B cell (primary cell): ENCODE data around the gene GNB5. TPM values are rescaled to one million over a fixed set of nuclear protein-coding genes. Genes with fewer than 3 reads are reported as not detected.

Source experiments
- ATAC-seq: fragments of 200-7000 bp; cut with Tn5 transposase; one replicate; pipeline ENCODE4 v1.10.0; 2021; ENCODE audit warnings: low read depth, mild to moderate bottlenecking, moderate number of reproducible peaks, moderate library complexity
- CTCF ChIA-PET: fragments of 350-600 bp; sonication (Branson Sonifier 250); formaldehyde crosslinking; loops from one replicate; lab custom pipeline; 2021; ENCODE audit warnings: antibody characterized with exemption, inconsistent platforms; lab: Charles Lee
- POLR2A ChIA-PET: fragments of 350-600 bp; sonication (Branson Sonifier 250); formaldehyde crosslinking; loops from one replicate; lab custom pipeline; 2021; ENCODE audit warnings: antibody characterized with exemption; lab: Charles Lee
- DNase-seq: peaks from one replicate; pipeline ENCODE4 v3.0.0; 2013
- H2AFZ ChIP-seq: 2 replicates; pipeline ENCODE4 v1.6.1; 2012; ENCODE audit warnings: mild to moderate bottlenecking, low read depth, low read length; ENCODE audit not compliant: insufficient read depth, poor library complexity, severe bottlenecking
- H3K27ac ChIP-seq, 2 donors: 1 replicate in 1 of 2; 2 replicates in 1 of 2; pipeline ENCODE4 v1.5.1; 2012 to 2013; ENCODE audit warnings: low read length in 2 of 2, mild to moderate bottlenecking in 2 of 2, moderate library complexity in 1 of 2
- H3K27me3 ChIP-seq, 4 experiments: fragments of 200-600 bp in 1 of 4; sonication (generic) in 1 of 4; replicated peaks in 1 of 4; 1 replicate in 2 of 4; 2 replicates in 2 of 4; pipeline versions ENCODE4 v1.6.1 to v1.7.0; 2013 to 2016; ENCODE audit warnings: low read length in 3 of 4, mild to moderate bottlenecking in 2 of 4, mixed read lengths in 1 of 4, moderate library complexity in 1 of 4; ENCODE audit not compliant: insufficient read depth in 4 of 4, control insufficient read depth in 3 of 4; ENCODE audit errors: control extremely low read depth in 1 of 4
- H3K36me3 ChIP-seq, 2 experiments: replicated peaks in 1 of 2; 1 replicate in 1 of 2; 2 replicates in 1 of 2; pipeline versions ENCODE4 v1.6.1 to v1.7.1; 2013; ENCODE audit warnings: low read length in 1 of 2; ENCODE audit not compliant: insufficient read depth in 2 of 2, control insufficient read depth in 1 of 2; ENCODE audit errors: control extremely low read depth in 1 of 2, extremely low read depth in 1 of 2
- H3K4me1 ChIP-seq, 2 donors: fragments of 200-600 bp in 1 of 2; sonication (generic) in 1 of 2; 1 replicate in 1 of 2; 2 replicates in 1 of 2; pipeline versions ENCODE4 v1.5.1 to v1.6.1; 2013 to 2017; ENCODE audit warnings: low read length in 2 of 2; ENCODE audit not compliant: control insufficient read depth in 2 of 2, insufficient read depth in 2 of 2
- H3K4me2 ChIP-seq: replicated peaks from 2 replicates; pipeline ENCODE3; 2012; ENCODE audit warnings: mild to moderate bottlenecking, low read depth, low read length; ENCODE audit not compliant: poor library complexity, severe bottlenecking
- H3K4me3 ChIP-seq, 5 experiments: fragments of 200-600 bp in 1 of 5; sonication (generic) in 1 of 5; 1 replicate in 3 of 5; 2 replicates in 2 of 5; pipeline versions ENCODE4 v1.5.1 to v1.7.0; 2011 to 2016; ENCODE audit warnings: low read length in 4 of 5, mild to moderate bottlenecking in 4 of 5, low read depth in 2 of 5, control low read depth in 1 of 5, moderate library complexity in 1 of 5; ENCODE audit not compliant: insufficient read depth in 1 of 5; ENCODE audit errors: control extremely low read depth in 1 of 5, extremely low read depth in 1 of 5
- H3K79me2 ChIP-seq: fragments of 200-600 bp; sonication (generic); one replicate; pipeline ENCODE4 v1.6.0; 2016; ENCODE audit warnings: low read length; ENCODE audit not compliant: control insufficient read depth, insufficient read depth
- H3K9ac ChIP-seq: fragments of 200-600 bp; sonication (generic); 2 replicates; pipeline ENCODE4 v1.6.1; 2017; ENCODE audit warnings: mild to moderate bottlenecking, low read length, moderate library complexity
- H3K9me3 ChIP-seq, 3 donors: one replicate each; pipeline versions ENCODE4 v1.6.1 to v1.7.1; 2013; ENCODE audit warnings: low read length in 2 of 3; ENCODE audit not compliant: control insufficient read depth in 2 of 3, insufficient read depth in 1 of 3; ENCODE audit errors: control extremely low read depth in 1 of 3
- H4K20me1 ChIP-seq: 2 replicates; pipeline ENCODE4 v1.6.0; 2012; ENCODE audit warnings: mild to moderate bottlenecking, low read length; ENCODE audit not compliant: insufficient read depth, control insufficient read depth, poor library complexity, severe bottlenecking
- H3K27ac Mint-ChIP-seq: one replicate; pipeline ENCODE4 v1.8.0; 2021; ENCODE audit warnings: mixed read lengths
- H3K27me3 Mint-ChIP-seq: one replicate; pipeline ENCODE4 v1.8.0; 2021; ENCODE audit warnings: mixed read lengths
- H3K4me1 Mint-ChIP-seq: one replicate; pipeline ENCODE4 v1.8.0; 2021; ENCODE audit warnings: mixed read lengths
- H3K4me3 Mint-ChIP-seq: one replicate; pipeline ENCODE4 v1.8.0; 2021; ENCODE audit warnings: mixed read lengths
- H3K9me3 Mint-ChIP-seq: one replicate; pipeline ENCODE4 v1.8.0; 2022; ENCODE audit warnings: mixed read lengths; ENCODE audit not compliant: insufficient read depth
- CTCF ChIP-seq: fragments of 200-600 bp; IDR thresholded peaks from one replicate; pipeline ENCODE4 v1.8.0; 2022; ENCODE audit warnings: antibody characterized with exemption, mild to moderate bottlenecking
- EZH2 ChIP-seq: IDR thresholded peaks from 2 replicates; pipeline ENCODE4 v1.6.1; 2012; ENCODE audit warnings: borderline replicate concordance, low read depth, mild to moderate bottlenecking, moderate library complexity, low read length; ENCODE audit not compliant: insufficient read depth, poor library complexity, severe bottlenecking
- WGBS: methylation state at CpG from one replicate; pipeline ENCODE4 v1.1.5; 2013; ENCODE audit warnings: missing lambda C conversion rate; ENCODE audit not compliant: insufficient coverage; 5-methylcytosine and 5-hydroxymethylcytosine counted together
- intact Hi-C: fragments of 100-400 bp; cut with micrococcal nuclease; formaldehyde crosslinking; loops from one replicate; pipeline ENCODE4 v1.10.0; 2022
- polyA plus RNA-seq: library from polyadenylated mRNA; depleted of rRNA; stranded (reverse); fragments of >200 nt; gene quantifications from 2 replicates; pipeline ENCODE4 v1.2.3, GENCODE V29; 2012
- total RNA-seq, 2 donors: library from RNA; stranded (reverse); fragments of 120-200 nt in 1 of 2; gene quantifications; 1 replicate in 1 of 2; 2 replicates in 1 of 2; pipeline versions ENCODE4 v1.2.3 to v1.2.4, GENCODE V29; 2013 to 2022

GNB5 gene
- total and polyA plus RNA-seq, 2 donors (not counting 1 experiment from before 2014, with no cell fraction given), result 58.5 to 142 TPM

- CTCF ChIA-PET, result interaction anchor here (0.6 to 1.6 kb wide), 3 partner anchors 16 to 92 kb away, joined by 5 to 7 read pairs (median 6); no protein-coding TSS in a partner anchor
- no peak overlapping the region for H3K27ac ChIP-seq
- DNase-seq (no peak), ATAC-seq (no peak)
- POLR2A ChIA-PET, result interaction anchor here (0.5 kb wide), 1 partner anchor 53 kb away, joined by 8 read pairs; the partner anchor contains the start of gene GNB5
- peaks cover 14% of the 10 kb centered on the region for H4K20me1 ChIP-seq
- Mint-ChIP-seq H3K4me3 (no peak overlapping the region), H3K9me3 (no peaks in the 10 kb centered on the region), H3K27me3 (no peaks in the 10 kb centered on the region), H3K4me1 (peaks cover 19% of the 10 kb centered on the region), H3K27ac (no peak overlapping the region)
- H3K4me2 ChIP-seq, result no peak overlapping the region
- no peaks in the 10 kb centered on the region for H3K27me3 ChIP-seq
- TF ChIP-seq CTCF (no peak), EZH2 (no peak)
- no peak overlapping the region for H3K9ac ChIP-seq
- peaks cover 0 to 83% of the 10 kb centered on the region in 2 experiments for H3K36me3 ChIP-seq
- intact Hi-C loops, result no loop called here
- no peaks in the 10 kb centered on the region for H3K79me2 ChIP-seq
- peaks cover 19 to 26% of the 10 kb centered on the region in 2 donors for H3K4me1 ChIP-seq
- no peak overlapping the region for H3K4me3 ChIP-seq
- 87% methylated on average over 8 of the region's 12 CpGs for WGBS
- no peak overlapping the region for H2AFZ ChIP-seq
- H3K9me3 ChIP-seq, result no peaks in the 10 kb centered on the region
Measured at GRCh38 chr15:52137432-52138357, 53.5 kb downstream of the GNB5 start.
